Epithelial cell of proximal tubule (primary cell): ENCODE results near the gene DDN. TPM values are rescaled to one million over a fixed set of nuclear protein-coding genes. Genes with fewer than 3 reads are reported as not detected.

Source experiments
- DNase-seq: peaks from one replicate; pipeline ENCODE4 v3.0.0-alpha.2; 2011; ENCODE audit warnings: low read depth
- H3K4me3 ChIP-seq: 2 replicates; pipeline ENCODE4 v1.5.1; 2011; ENCODE audit warnings: low read depth, mild to moderate bottlenecking, low read length
- CTCF ChIP-seq: conservative IDR thresholded peaks from 2 replicates; pipeline ENCODE4 v1.5.1; 2012; ENCODE audit warnings: low read depth, mild to moderate bottlenecking, low read length
- total RNA-seq: library from RNA; depleted of rRNA; stranded (reverse); fragments of >200 nt; gene quantifications from 2 replicates; pipeline ENCODE4 v1.2.3, GENCODE V29; 2015

The DDN gene
- total RNA-seq, 1 donor from 2014 or later: 0.29 TPM

GRCh38 chr12:49031573-49032161, 32.5 kb upstream of the DDN start:
- no peak overlapping the region for H3K4me3 ChIP-seq
- no peak for TF ChIP-seq CTCF
- DNase-seq: no peak

- TF ChIP-seq CTCF: no peak
- no peak overlapping the region for H3K4me3 ChIP-seq
- DNase-seq: no peak
Measured at GRCh38 chr12:49030714-49031572, 31.8 kb upstream of the DDN start.

DNA sequence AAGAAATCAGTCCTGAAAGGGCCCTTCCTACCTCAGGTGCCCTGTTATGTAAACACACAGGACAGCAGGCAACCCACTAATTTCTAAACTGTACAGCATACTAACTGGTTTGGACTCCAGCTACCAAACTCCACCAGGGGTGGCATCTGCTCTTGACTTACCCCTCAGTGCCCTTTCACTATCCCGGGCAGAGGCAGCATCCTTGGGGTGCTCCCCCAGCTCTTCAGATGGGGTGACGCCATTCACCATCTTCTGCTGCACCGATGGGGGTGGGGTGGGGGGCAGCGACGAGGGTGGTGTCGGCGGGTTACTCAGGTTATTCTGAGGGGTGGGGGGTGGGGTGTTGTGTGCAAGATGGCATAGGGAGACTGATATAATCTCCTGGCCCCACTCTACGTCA, 30.9 kb upstream of the DDN start:
- TF ChIP-seq CTCF: no peak
- no peak for DNase-seq
- H3K4me3 ChIP-seq: no peak overlapping the region

GRCh38 chr12:49028666-49029275, 29.6 kb upstream of the DDN start:
- TF ChIP-seq CTCF: no peak
- H3K4me3 ChIP-seq: no peak overlapping the region
- no peak for DNase-seq

DNA sequence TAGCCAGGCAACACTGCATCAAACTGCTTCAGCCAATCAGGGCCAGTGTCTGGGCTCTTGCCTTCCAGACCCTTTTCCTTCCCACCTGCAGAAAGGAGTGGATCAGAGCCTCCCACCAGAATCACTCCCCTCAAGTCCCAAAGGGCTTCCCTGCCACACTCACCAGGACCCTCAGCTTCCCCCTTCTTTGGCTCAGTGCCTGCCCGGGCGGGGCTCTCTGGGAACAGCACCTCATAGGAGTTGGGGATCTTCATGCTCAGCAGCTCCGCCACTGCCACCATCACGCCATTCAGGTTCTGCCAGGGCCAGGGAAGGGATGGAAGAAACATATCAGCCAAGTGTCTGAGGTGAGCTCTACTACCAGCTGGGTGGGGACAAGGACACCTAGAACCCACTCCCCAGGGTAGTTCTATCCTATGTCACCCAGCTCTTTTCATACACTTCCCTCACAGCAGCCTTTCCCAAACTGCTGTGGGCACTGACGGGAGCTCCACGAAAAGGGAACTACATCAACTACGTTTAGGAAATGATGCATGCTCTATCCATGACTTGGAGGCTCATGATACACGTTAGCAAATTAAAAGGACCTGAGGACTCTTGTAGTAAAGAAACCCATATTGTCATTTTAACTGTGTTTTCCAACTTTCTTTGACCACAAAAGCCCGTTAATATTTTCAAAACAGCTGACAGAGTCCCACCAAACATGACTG, 28.8 kb upstream of the DDN start:
- no peak for TF ChIP-seq CTCF
- H3K4me3 ChIP-seq: no peak overlapping the region
- no peak for DNase-seq

DNA sequence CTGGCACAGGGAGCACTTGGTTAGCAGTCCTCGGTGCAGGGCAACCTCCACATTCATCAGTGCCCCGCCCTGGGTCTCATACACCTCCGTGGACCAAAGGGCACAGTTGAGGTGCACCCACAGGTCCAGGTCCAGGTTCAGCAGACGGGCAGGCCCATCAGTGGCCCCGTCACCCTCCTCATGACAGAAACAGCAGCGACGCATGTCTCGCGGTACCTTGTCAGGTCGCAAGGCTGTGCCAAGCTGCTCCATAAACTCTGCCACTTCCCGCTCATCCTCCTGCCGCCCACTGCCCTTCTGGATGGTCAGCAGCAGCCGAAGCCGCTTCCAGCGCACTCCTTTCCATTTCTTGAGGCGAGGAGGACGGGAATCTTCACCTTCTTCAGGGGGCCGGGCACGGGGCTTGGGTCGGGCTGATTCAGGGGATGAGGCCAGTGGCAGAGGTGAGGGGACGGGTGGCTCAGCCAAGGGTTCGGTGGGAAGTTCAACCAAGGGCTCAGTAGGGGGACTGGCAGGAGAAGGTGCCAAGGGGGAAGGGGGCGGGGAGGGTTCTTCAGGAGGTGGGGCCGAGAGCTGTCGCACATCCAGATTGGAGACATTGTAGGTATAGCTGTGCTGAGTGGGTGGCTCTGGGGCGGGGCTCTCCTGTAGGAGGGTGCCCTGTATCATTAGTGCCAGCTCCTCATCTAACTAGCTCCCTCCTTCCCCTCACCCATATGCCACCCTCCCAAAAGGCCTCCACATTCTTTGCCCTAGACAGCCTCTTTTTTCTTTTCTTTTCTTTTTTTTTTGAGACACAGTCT, 27.7 kb upstream of the DDN start:
- H3K4me3 ChIP-seq: no peak overlapping the region
- DNase-seq: no peak
- no peak for TF ChIP-seq CTCF
